Measurements from ENCODE around the gene CLK3. TPM values are rescaled to one million over a fixed set of nuclear protein-coding genes. Genes with fewer than 3 reads are reported as not detected.

The CLK3 gene
- total and polyA plus RNA-seq, 2 donors (not counting 3 experiments of a cell fraction or from before 2014, with no cell fraction given) = 75.5 to 121 TPM

GRCh38 chr15:74642348-74642733 lies 26.7 kb downstream of the CLK3 start:
- BruUV-seq (replicated peaks) = no TSS peak
- no peaks in the 10 kb centered on the region for H3K79me2 ChIP-seq (ENCODE audit: control insufficient read depth, insufficient read depth, low read length)
- FAIRE-seq = no peak
- H3K9ac ChIP-seq (replicated peaks; ENCODE audit: extremely low read depth, insufficient read depth, low read length) = no peak overlapping the region
- H3K27ac ChIP-seq (ENCODE audit: insufficient read depth, low read depth, low read length) = peak overlapping the region; percentile 2
- H4K20me1 ChIP-seq (replicated peaks; ENCODE audit: control insufficient read depth, extremely low read depth, insufficient read depth, low read length) = no peaks in the 10 kb centered on the region
- H3K27me3 ChIP-seq (ENCODE audit: control insufficient read depth in 2 of 2, insufficient read depth in 2 of 2, low read length in 2 of 2) = no peaks in the 10 kb centered on the region
- CTCF ChIA-PET = interaction anchor here (2.8 to 18.1 kb wide), 2 partner anchors 11 to 128 kb away, joined by 11 to 696 read pairs; no protein-coding TSS in a partner anchor
- intact Hi-C loops (cut with micrococcal nuclease) = no loop called here
- peaks cover 2 to 6% of the 10 kb centered on the region in 2 experiments for H3K36me3 ChIP-seq (ENCODE audit: control insufficient read depth in 2 of 2, extremely low read depth in 1 of 2, insufficient read depth in 2 of 2, low read length in 2 of 2)
- no peak overlapping the region for H3K4me2 ChIP-seq (ENCODE audit: insufficient read depth, low read length)
- TF ChIP-seq CTCF (IDR thresholded peaks at IDR 0.05; ENCODE audit: extremely low read depth in 1 of 2, insufficient read depth in 1 of 2, low read depth in 1 of 2, low read length in 2 of 2) (no peak), POLR2AphosphoS5 (IDR thresholded peaks at IDR 0.05; ENCODE audit: insufficient read depth, low read depth, low read length) (no peak), EZH2 (IDR thresholded peaks at IDR 0.05; ENCODE audit: borderline replicate concordance, low read depth, low read length, severe bottlenecking) (no peak), GATA2 (IDR thresholded peaks at IDR 0.05; ENCODE audit: insufficient read depth, insufficient read length, low read depth, low read length) (no peak), FOS (IDR thresholded peaks at IDR 0.05; ENCODE audit: borderline replicate concordance, insufficient read depth, low read length) (no peak), JUN (IDR thresholded peaks at IDR 0.05; ENCODE audit: borderline replicate concordance, insufficient read depth, insufficient read length, low read depth) (no peak), POLR2A (IDR thresholded peaks at IDR 0.05; ENCODE audit: low read depth, low read length) (no peak), MYC (IDR thresholded peaks at IDR 0.05; ENCODE audit: low read depth, low read length) (no peak)
- TF ChIP-seq, protein P1, sequence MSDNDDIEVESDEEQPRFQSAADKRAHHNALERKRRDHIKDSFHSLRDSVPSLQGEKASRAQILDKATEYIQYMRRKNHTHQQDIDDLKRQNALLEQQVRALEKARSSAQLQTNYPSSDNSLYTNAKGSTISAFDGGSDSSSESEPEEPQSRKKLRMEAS (IDR thresholded peaks at IDR 0.05; ENCODE audit: insufficient read depth, insufficient read length) = no peak
- POLR2A ChIA-PET = no interaction called here
- dilution Hi-C loops (cut with MboI; ENCODE audit: extremely low pct_ligation_motif_present, low sequenced_read_pairs) = loop anchor here (25.0 kb wide), 1 partner anchor 120 kb away; no protein-coding TSS in a partner anchor
- peaks cover 18% of the 10 kb centered on the region for H3K4me1 ChIP-seq (ENCODE audit: control insufficient read depth, extremely low read depth, insufficient read depth, low read length)
- H3K4me3 ChIP-seq (replicated peaks in 1 of 3; ENCODE audit: insufficient read depth in 1 of 3, low read depth in 1 of 3, low read length in 3 of 3) = no peak overlapping the region
- no peaks in the 10 kb centered on the region for H3K9me3 ChIP-seq (replicated peaks; ENCODE audit: control insufficient read depth, insufficient read depth, low read length)
- DNase-seq (ENCODE audit: low read depth, low spot score) = no peak
- no peaks in the 10 kb centered on the region for H3K9me1 ChIP-seq (replicated peaks; ENCODE audit: control insufficient read depth, extremely low read depth, insufficient read depth, low read length)
- H2AFZ ChIP-seq (ENCODE audit: low read depth, low read length) = no peak overlapping the region

Data from endothelial cell of umbilical vein (primary cell).